Pulmonary artery endothelial cell (primary cell): ENCODE results near the gene POGK. TPM values are rescaled to one million over a fixed set of nuclear protein-coding genes. Genes with fewer than 3 reads are reported as not detected.
A peak's percentile ranks its signal among the peaks of the same experiment; 100 is the strongest.
"Not testable (repeated sequence)": the region's sequence is repeated elsewhere in the genome, so short reads cannot be mapped to it uniquely, and the experiment has no call there.

Experiments used
- DNase-seq: peaks from one replicate; pipeline ENCODE4 v3.0.0-alpha.2; 2011; ENCODE audit warnings: low read depth, low spot score
- total RNA-seq: library from RNA; depleted of rRNA; stranded (reverse); fragments of >200 nt; gene quantifications from 2 replicates; pipeline ENCODE4 v1.2.3, GENCODE V29; 2014

Gene POGK, protein sequence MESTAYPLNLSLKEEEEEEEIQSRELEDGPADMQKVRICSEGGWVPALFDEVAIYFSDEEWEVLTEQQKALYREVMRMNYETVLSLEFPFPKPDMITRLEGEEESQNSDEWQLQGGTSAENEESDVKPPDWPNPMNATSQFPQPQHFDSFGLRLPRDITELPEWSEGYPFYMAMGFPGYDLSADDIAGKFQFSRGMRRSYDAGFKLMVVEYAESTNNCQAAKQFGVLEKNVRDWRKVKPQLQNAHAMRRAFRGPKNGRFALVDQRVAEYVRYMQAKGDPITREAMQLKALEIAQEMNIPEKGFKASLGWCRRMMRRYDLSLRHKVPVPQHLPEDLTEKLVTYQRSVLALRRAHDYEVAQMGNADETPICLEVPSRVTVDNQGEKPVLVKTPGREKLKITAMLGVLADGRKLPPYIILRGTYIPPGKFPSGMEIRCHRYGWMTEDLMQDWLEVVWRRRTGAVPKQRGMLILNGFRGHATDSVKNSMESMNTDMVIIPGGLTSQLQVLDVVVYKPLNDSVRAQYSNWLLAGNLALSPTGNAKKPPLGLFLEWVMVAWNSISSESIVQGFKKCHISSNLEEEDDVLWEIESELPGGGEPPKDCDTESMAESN
- total RNA-seq = 27.3 and 32.1 TPM in 2 replicates

- peak; percentile 71 for DNase-seq
Observed at GRCh38 chr1:166838766-166839599, at the start of gene POGK. Gene POGK, plus strand, starts transcription at chr1:166839475. Its CDS starts 1,482 bp downstream, at chr1:166840957.

GRCh38 chr1:166796620-166797236 lies 42.5 kb upstream of the POGK start:
- no peak for DNase-seq

- no peak for DNase-seq
Observed at GRCh38 chr1:166808952-166809351, 30.3 kb upstream of the POGK start.

DNA sequence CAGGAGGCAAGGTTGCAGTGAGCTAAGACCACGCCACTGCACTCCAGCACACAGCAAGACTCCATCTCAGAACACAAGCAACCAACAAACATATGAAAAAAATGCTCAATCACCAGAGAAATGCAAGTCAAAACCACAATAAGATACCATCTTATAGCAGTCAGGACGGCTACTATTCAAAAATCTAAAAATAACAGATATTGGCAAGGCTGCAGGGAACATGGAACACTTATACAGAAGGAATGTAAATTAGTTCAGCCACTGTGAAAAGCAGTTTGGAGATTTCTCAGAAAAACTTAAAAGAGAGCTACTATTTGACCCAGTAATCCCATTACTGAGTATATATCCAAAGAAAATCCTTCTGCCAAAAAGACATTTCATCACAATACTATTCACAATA lies 27.6 kb upstream of the POGK start:
- no peak for DNase-seq

GRCh38 chr1:166813508-166814223 lies 25.6 kb upstream of the POGK start:
- DNase-seq = no peak

DNA sequence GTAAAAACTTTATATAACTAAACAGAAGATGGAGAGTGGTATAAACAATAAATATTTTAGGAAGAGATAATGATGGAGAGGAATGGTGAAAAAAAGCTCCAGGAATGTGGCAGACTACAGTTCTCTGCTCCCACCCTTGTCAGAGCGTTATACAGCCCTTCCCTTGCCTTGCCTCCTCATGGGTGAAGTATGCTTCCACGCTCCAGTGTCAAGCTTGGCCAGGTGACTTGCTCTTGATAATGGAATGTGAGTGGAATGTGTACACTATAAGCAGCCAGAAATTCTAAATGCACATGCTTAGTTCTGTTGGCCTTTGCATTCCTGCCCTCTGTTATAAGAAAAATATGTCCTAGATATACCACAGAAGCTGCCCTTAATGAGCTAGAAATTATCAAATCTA lies 24.7 kb upstream of the POGK start:
- DNase-seq = no peak

DNA sequence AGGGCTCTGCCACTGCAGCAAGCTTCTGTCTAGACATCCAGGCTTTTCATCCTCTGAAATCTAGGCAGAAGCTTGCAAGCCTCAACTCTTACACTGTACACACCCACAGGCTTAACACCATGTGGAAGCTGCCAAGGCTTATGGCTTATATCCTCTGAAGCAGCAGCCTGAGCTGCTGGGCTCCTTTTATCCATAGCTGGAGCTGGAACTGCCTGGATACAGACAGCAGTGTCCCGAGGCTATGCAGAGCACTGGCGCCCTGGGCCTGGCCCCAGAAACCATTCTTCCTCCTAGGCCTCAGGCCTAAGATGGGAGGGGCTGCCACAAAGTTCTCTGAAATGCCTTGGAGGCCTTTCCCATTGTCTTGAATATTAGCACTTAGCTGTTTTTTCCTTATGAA lies 19.3 kb upstream of the POGK start:
- no peak for DNase-seq

DNA sequence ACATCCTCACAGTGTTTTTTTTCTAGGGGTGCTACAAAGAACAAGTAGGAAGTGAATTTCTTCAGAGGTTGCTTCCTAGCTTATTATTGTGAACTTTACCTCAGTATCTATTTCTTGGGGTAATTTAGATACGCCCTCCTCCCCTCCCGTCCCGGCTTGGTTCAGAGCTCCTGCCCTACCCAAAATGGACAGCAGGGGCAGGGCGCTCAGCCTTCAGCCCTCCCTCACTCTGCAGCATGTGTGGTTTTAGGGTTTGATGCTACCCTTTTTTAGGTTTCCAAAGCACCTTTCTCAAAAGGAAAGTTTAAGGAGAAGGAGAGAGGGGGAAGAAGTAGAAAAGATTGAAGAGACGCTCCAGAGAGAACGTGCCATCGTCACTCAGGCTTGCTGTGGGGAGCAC lies 16.9 kb upstream of the POGK start:
- no peak for DNase-seq

- no peak for DNase-seq
Observed at GRCh38 chr1:166827426-166827825, 11.8 kb upstream of the POGK start.

GRCh38 chr1:166829762-166830161 lies 9.5 kb upstream of the POGK start:
- DNase-seq = not testable (repeated sequence)

DNA sequence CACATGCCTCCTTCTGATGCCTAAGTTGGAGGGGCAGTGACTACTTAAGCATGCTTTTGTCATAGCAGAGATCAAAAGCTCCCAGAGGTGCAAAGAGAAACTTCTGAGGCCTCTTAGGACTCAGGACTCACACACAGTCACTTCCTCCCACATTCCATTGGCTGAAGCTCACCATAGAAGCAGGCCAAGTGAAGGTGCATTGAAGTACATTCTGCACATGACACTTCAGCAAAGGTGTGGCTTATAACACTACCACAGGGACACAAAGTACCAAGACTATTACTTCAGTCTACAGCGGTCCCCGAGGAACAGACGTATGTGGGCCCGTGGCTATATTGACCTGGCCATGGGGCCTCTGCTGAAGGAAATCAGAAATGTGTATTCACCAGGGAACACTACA lies 2.5 kb upstream of the POGK start:
- no peak for DNase-seq

- DNase-seq = no peak
Observed at GRCh38 chr1:166839600-166840308, 479 bp downstream of the POGK start.

GRCh38 chr1:166840309-166841274 lies 1.3 kb downstream of the POGK start:
- no peak for DNase-seq

GRCh38 chr1:166843322-166843721 lies 4.0 kb downstream of the POGK start:
- no peak for DNase-seq

DNA sequence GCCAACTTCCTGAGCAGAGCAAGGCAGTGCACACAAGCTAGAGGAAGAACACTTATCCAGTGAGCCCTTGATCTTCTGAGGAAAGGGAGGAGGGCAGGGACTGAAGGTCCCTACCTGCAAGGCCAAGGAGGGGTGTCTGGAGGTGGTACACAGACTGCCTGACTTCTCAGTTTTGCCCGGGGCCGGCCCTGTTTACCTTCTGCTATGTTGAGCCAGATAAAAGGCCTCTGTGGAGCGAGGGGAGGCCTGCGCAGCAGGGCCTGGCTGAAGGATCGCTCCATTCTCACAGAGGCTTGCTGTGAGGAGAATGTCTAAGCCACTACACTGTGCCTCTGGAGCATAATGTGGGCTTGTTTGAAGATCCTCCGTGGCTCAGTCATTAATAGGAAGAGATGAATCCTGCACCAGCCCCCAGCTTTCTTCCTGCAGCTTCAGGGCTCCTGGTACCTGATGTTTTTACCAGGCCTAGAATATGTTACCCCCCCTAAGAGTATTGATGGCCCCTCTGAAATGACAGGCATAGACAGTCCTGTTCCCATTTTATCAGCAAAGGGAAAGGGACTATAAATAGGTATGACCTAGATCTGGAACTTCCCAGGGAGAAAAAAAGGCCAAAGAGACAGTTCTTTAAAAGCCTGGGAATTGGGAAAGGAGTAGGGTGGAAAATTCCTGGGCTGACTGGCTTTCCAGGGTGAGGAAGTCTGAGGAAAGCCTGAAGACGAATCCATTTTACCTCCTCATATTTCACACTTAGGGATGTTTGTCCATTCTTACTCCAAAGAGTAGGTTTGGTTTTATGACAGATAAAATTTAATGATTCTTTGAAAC lies 4.7 kb downstream of the POGK start:
- no peak for DNase-seq

DNA sequence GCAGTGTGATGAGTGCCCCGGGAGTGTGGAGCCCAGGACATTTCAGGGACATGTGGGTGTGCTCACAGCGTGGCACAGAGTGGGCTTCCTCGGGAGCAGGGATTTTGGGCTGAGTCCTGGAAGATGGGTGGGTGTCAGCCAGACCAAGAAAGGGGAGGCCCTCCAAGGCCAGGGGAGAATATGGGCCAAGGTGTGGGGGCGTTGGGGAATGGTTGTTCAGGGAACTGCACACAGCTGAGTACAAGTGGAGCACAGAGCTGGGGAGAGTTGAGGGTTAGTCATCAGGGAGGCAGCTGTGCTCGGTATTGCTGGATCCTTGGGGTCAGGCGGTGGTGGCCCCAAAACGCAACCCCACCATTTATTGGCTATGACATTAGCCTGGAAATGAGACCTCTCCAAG lies 5.5 kb downstream of the POGK start:
- no peak for DNase-seq

DNA sequence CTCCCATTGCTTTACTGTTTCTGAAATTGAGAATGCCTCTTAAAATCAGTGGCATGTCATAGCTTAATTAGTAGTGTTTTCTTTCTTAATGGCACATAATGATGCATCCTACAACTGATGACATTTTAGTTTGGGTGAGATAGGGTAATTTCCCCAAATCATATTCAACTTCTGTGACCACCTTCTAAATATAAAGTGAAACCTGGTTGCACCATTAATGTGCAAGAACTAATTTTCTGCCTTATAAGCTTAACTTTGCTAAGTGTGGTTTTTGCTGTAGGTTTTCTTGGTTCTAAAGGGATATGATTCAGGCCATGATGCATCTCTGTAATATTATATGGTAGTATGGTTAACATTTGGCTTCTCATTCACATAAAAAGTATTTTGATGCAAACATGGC lies 8.9 kb downstream of the POGK start:
- DNase-seq = no peak

DNA sequence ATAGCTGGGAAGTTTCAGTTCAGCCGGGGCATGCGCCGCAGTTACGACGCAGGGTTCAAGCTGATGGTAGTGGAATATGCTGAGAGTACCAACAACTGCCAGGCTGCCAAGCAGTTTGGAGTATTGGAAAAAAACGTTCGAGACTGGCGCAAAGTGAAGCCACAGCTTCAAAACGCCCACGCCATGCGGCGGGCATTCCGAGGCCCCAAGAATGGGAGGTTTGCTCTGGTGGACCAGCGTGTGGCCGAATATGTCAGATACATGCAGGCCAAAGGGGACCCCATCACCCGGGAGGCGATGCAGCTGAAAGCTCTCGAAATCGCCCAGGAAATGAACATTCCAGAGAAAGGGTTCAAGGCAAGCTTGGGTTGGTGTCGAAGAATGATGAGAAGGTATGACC lies 9.9 kb downstream of the POGK start:
- no peak for DNase-seq
